K562 (cell line): ENCODE results near the gene ASB10. TPM values are rescaled to one million over a fixed set of nuclear protein-coding genes. Genes with fewer than 3 reads are reported as not detected.

Experiments used
- ATF7 ChIP-seq: fragments of 450-650 bp; IDR thresholded peaks from 2 replicates; pipeline ENCODE4 v1.7.1; 2014; ENCODE audit warnings: mild to moderate bottlenecking, moderate library complexity
- BRCA1 ChIP-seq, 2 experiments: fragments of 450-650 bp in 1 of 2; sonication (generic) in 1 of 2; formaldehyde crosslinking in 1 of 2; IDR thresholded peaks; 2 replicates each; pipeline versions ENCODE4 v1.5.0 to v1.6.1; 2017 to 2020; ENCODE audit warnings: mild to moderate bottlenecking in 1 of 2, missing genetic modification reagents in 1 of 2
- BRF1 ChIP-seq: IDR thresholded peaks from 3 replicates; pipeline ENCODE4 v1.6.1; 2011; ENCODE audit warnings: borderline replicate concordance, mild to moderate bottlenecking; ENCODE audit not compliant: insufficient read length; ENCODE audit errors: extremely low read depth
- CBX8 ChIP-seq: fragments of 200-600 bp; sonication (generic); IDR thresholded peaks from 2 replicates; pipeline ENCODE4 v1.6.1; 2012; ENCODE audit warnings: borderline replicate concordance, mixed run types, low read depth, mild to moderate bottlenecking, moderate library complexity, mixed read lengths, low read length, control low read depth, inconsistent platforms; ENCODE audit not compliant: poor library complexity, severe bottlenecking; ENCODE audit errors: extremely low read depth
- CCNT2 ChIP-seq: IDR thresholded peaks from 2 replicates; pipeline ENCODE4 v1.6.1; 2011; ENCODE audit warnings: borderline replicate concordance, low read depth, mild to moderate bottlenecking, moderate library complexity, mixed read lengths, low read length; ENCODE audit not compliant: insufficient read length; ENCODE audit errors: extremely low read depth
- GTF2A2 ChIP-seq: IDR thresholded peaks from 2 replicates; pipeline ENCODE4 v1.6.1; 2016; ENCODE audit warnings: mild to moderate bottlenecking, missing genetic modification characterization, missing compliant biosample characterization
- HDGF ChIP-seq: fragments of 450-650 bp; IDR thresholded peaks from 2 replicates; pipeline ENCODE4 v1.6.1; 2016
- KDM4B ChIP-seq, 2 experiments: fragments of 450-650 bp in 1 of 2; sonication (generic) in 1 of 2; IDR thresholded peaks; 2 replicates each; pipeline ENCODE4 v1.6.1; 2016 to 2017; ENCODE audit warnings: borderline replicate concordance in 2 of 2, antibody characterized with exemption in 1 of 2, low read depth in 1 of 2, mild to moderate bottlenecking in 1 of 2
- LEF1 ChIP-seq: fragments of 450-650 bp; IDR thresholded peaks from 2 replicates; pipeline ENCODE4 v1.6.1; 2016; ENCODE audit warnings: mild to moderate bottlenecking
- MCM7 ChIP-seq, 2 experiments: fragments of 450-650 bp; IDR thresholded peaks; 2 replicates each; pipeline ENCODE4 v1.6.1; 2016 to 2018
- NCOR1 ChIP-seq: fragments of 450-650 bp; IDR thresholded peaks from 2 replicates; pipeline ENCODE4 v1.6.1; 2016; ENCODE audit warnings: mild to moderate bottlenecking, moderate library complexity
- NFIC ChIP-seq: fragments of 450-650 bp; IDR thresholded peaks from 2 replicates; pipeline ENCODE4 v1.6.1; 2017; ENCODE audit warnings: mild to moderate bottlenecking, inconsistent platforms
- PHB2 ChIP-seq: fragments of 450-650 bp; IDR thresholded peaks from 2 replicates; pipeline ENCODE4 v1.6.1; 2017; ENCODE audit warnings: low read depth
- POLR2A ChIP-seq: fragments of 450-650 bp; conservative IDR thresholded peaks from 2 replicates; pipeline ENCODE4 v1.6.1; 2016
- POLR2G ChIP-seq: fragments of 200-400 bp; formaldehyde crosslinking; IDR thresholded peaks from 2 replicates; pipeline ENCODE4 v1.6.1; 2017; ENCODE audit warnings: low read depth, mild to moderate bottlenecking, antibody characterized with exemption, low read length, moderate library complexity
- RBFOX2 ChIP-seq: fragments of 200-400 bp; formaldehyde crosslinking; IDR thresholded peaks from 2 replicates; pipeline ENCODE4 v1.6.1; 2017; ENCODE audit warnings: low read depth, mild to moderate bottlenecking, low read length, moderate library complexity
- SNRNP70 ChIP-seq: fragments of 200-400 bp; formaldehyde crosslinking; optimal IDR thresholded peaks from 2 replicates; pipeline ENCODE3; 2017; ENCODE audit warnings: low read depth, low read length
- ZFP36 ChIP-seq: fragments of 150-350 bp; IDR thresholded peaks from 2 replicates; pipeline ENCODE4 v1.6.1; 2018; ENCODE audit warnings: low read length, low read depth; ENCODE audit not compliant: partially characterized antibody
- ZNF121 ChIP-seq: sonication (generic); formaldehyde crosslinking; conservative IDR thresholded peaks from 2 replicates; pipeline ENCODE4 v1.8.0; 2022; ENCODE audit warnings: missing genetic modification reagents
- ZNF282 ChIP-seq: sonication (generic); formaldehyde crosslinking; IDR thresholded peaks from 2 replicates; pipeline ENCODE4 v1.8.1; 2023; ENCODE audit warnings: missing genetic modification reagents
- ZNF76 ChIP-seq: fragments of 250-450 bp; sonication (Bioruptor Pico); IDR thresholded peaks from 2 replicates; pipeline ENCODE4 v1.4.0; 2020; ENCODE audit warnings: mild to moderate bottlenecking, moderate library complexity, borderline replicate concordance
- ZNF766 ChIP-seq: fragments of 200-800 bp; sonication (Bioruptor generic); conservative IDR thresholded peaks from 2 replicates; pipeline ENCODE4 v1.6.1; 2016; ENCODE audit warnings: missing genetic modification characterization, missing compliant biosample characterization
- polyA plus RNA-seq, 8 experiments: library from polyadenylated mRNA; depleted of rRNA in 4 of 8; stranded (reverse) in 5 of 8; unstranded in 3 of 8; fragments of >200 nt; fragmentation: Nextera tagmentation in 2 of 8; fragmentation: Illumina TruSeq in 1 of 8; extraction: Ambion mirVana in 2 of 8; extraction: Trizol in 1 of 8; gene quantifications; 2 replicates each; pipeline versions ENCODE4 v1.2.1 to v1.2.3, GENCODE V29; 2011 to 2014; ENCODE audit warnings: inconsistent platforms in 1 of 8, missing spikeins in 1 of 8
- total RNA-seq, 7 experiments: library from RNA; depleted of rRNA in 6 of 7; stranded (reverse); fragments of >200 nt in 6 of 7; fragmentation: Illumina TruSeq in 2 of 7; extraction: Trizol in 2 of 7; gene quantifications; 2 replicates each; pipeline versions ENCODE4 v1.2.1 to v1.2.3, GENCODE V29; 2011 to 2021; ENCODE audit warnings: low replicate concordance in 1 of 7
- TF ChIP-seq, protein P1 (sequence below): fragments of 450-650 bp; formaldehyde crosslinking; IDR thresholded peaks from 2 replicates; pipeline ENCODE4 v1.4.0; 2020; ENCODE audit warnings: mild to moderate bottlenecking, moderate library complexity
- TF ChIP-seq, protein P2 (sequence below): fragments of 250-450 bp; sonication (Bioruptor Pico); IDR thresholded peaks from 2 replicates; pipeline ENCODE4 v1.8.0; 2022; ENCODE audit warnings: moderate library complexity, mild to moderate bottlenecking, inconsistent platforms
- TF ChIP-seq, protein P3 (sequence below): sonication (generic); formaldehyde crosslinking; IDR thresholded peaks from 2 replicates; pipeline ENCODE4 v1.8.1; 2023; ENCODE audit warnings: mild to moderate bottlenecking, missing genetic modification reagents, moderate library complexity

Gene ASB10
- total and polyA plus RNA-seq, 9 of the 15 experiments (the other 6 are each of a cell fraction or from before 2014, with no cell fraction given) = not detected

DNA sequence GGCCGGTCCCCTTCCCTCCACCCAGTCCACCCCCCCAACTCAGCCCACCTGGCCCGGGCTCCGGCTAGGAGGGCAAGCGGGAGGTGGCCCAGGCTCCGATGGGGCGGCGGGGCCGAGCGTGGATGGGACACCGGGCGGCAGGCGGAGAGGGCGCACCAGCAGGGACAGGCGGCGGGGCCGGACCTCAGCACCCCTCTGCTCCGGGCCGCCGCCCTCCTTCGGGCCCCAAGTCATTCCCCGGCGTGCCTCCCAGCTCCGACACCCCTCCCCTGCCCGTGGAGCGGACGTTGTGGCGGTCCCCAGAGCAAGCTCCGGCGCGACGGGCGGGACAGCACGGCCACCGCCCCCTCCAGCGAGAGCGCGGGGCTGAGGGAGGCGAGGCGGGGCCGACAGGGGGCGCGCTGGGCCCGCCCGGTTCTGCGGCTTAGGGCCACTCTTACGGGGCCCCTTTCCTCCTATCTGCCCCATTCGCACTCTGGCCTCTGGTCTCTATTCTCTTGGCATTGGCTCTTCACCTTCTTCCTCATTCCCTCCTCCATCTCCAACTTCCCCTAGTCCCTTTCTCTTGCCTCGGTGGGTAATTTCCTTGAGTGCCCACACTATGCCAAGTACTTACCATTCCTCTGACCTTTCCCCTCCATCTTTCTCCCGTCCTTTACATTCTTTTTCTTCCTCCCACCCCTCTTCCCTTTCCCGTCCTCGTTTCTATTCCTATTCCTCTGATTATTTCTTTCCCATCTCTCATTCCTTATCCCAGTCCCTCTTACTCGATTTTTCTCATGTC is 18.9 kb downstream of the ASB10 start (continued):
- TF ChIP-seq, protein P1, sequence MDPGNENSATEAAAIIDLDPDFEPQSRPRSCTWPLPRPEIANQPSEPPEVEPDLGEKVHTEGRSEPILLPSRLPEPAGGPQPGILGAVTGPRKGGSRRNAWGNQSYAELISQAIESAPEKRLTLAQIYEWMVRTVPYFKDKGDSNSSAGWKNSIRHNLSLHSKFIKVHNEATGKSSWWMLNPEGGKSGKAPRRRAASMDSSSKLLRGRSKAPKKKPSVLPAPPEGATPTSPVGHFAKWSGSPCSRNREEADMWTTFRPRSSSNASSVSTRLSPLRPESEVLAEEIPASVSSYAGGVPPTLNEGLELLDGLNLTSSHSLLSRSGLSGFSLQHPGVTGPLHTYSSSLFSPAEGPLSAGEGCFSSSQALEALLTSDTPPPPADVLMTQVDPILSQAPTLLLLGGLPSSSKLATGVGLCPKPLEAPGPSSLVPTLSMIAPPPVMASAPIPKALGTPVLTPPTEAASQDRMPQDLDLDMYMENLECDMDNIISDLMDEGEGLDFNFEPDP (CRISPR knock-in tag) = no peak
- TF ChIP-seq, protein P2, sequence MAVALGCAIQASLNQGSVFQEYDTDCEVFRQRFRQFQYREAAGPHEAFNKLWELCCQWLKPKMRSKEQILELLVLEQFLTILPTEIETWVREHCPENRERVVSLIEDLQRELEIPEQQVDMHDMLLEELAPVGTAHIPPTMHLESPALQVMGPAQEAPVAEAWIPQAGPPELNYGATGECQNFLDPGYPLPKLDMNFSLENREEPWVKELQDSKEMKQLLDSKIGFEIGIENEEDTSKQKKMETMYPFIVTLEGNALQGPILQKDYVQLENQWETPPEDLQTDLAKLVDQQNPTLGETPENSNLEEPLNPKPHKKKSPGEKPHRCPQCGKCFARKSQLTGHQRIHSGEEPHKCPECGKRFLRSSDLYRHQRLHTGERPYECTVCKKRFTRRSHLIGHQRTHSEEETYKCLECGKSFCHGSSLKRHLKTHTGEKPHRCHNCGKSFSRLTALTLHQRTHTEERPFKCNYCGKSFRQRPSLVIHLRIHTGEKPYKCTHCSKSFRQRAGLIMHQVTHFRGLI (CRISPR knock-in tag) = no peak
- TF ChIP-seq ZFP36 (no peak), HDGF (peak; percentile 85; the same call in 1 of the 2 replicates), LEF1 (peak; percentile 52; the same call in 1 of the 2 replicates), NCOR1 (no peak), BRCA1 (IDR thresholded peaks at IDR 0.05) (no peak), BRCA1 (CRISPR knock-in tag; IDR thresholded peaks at IDR 0.05) (no peak), NFIC (0 out of 2 replicates have a peak, but pooled peaks have one; percentile 11), SNRNP70 (no peak), ATF7 (0 out of 2 replicates have a peak, but pooled peaks have one; percentile 18), POLR2G (no peak), ZNF766 (no peak), ZNF282 (no peak), KDM4B (IDR thresholded peaks at IDR 0.05; ENCODE audit: borderline replicate concordance in 2 of 2, low read depth in 1 of 2) (no peak; a peak in 1 of 4 replicates), POLR2A (no peak), GTF2A2 (no peak), ZNF121 (CRISPR knock-in tag) (no peak), ZNF76 (CRISPR knock-in tag) (no peak), MCM7 (IDR thresholded peaks at IDR 0.05) (0 out of 4 replicates have a peak, but pooled peaks of 1 of the 2 experiments have one; percentile 56), PHB2 (peak; percentile 81), CBX8 (no peak), BRF1 (no peak), RBFOX2 (0 out of 2 replicates have a peak, but pooled peaks have one; percentile 32), CCNT2 (peak; percentile 41)
- TF ChIP-seq, protein P3, sequence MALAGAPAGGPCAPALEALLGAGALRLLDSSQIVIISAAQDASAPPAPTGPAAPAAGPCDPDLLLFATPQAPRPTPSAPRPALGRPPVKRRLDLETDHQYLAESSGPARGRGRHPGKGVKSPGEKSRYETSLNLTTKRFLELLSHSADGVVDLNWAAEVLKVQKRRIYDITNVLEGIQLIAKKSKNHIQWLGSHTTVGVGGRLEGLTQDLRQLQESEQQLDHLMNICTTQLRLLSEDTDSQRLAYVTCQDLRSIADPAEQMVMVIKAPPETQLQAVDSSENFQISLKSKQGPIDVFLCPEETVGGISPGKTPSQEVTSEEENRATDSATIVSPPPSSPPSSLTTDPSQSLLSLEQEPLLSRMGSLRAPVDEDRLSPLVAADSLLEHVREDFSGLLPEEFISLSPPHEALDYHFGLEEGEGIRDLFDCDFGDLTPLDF = no peak
